ENCODE results near the gene COMMD9.

Gene COMMD9

DNA sequence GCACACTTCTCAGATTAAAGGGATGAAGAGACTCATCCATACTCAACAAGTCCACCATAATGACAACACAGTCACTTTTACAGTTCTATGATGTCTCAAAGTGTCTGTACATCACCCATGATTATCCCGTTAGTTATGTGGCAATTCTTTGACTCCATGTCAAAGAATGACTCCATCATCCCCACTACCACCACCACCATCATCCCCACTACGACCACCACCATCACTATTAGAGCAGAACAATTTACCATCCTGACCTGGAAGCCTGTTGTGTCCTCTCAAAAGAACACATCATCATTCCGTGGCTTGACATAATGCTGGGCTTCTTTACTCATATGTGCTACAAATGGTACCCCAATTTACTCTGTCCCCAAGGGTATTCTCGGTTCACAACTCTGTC lies 20.6 kb upstream of the COMMD9 start:
- no peaks in the 10 kb centered on the region for H3K36me3 ChIP-seq (replicated peaks; ENCODE audit: insufficient read depth, low read length)
- H3K27me3 ChIP-seq (replicated peaks; ENCODE audit: insufficient read depth, low read length): no peaks in the 10 kb centered on the region
- TF ChIP-seq, protein P1, sequence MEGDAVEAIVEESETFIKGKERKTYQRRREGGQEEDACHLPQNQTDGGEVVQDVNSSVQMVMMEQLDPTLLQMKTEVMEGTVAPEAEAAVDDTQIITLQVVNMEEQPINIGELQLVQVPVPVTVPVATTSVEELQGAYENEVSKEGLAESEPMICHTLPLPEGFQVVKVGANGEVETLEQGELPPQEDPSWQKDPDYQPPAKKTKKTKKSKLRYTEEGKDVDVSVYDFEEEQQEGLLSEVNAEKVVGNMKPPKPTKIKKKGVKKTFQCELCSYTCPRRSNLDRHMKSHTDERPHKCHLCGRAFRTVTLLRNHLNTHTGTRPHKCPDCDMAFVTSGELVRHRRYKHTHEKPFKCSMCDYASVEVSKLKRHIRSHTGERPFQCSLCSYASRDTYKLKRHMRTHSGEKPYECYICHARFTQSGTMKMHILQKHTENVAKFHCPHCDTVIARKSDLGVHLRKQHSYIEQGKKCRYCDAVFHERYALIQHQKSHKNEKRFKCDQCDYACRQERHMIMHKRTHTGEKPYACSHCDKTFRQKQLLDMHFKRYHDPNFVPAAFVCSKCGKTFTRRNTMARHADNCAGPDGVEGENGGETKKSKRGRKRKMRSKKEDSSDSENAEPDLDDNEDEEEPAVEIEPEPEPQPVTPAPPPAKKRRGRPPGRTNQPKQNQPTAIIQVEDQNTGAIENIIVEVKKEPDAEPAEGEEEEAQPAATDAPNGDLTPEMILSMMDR (IDR thresholded peaks at IDR 0.05; ENCODE audit: low read length): no peak
- no peak for TF ChIP-seq EZH2phosphoT487 (IDR thresholded peaks at IDR 0.05; ENCODE audit: low read length)
- no peak for TF ChIP-seq EZH2 (optimal IDR thresholded peaks at IDR 0.05; ENCODE audit: low read depth, low read length)
- no peak for DNase-seq
- no peaks in the 10 kb centered on the region for H3K79me2 ChIP-seq (ENCODE audit: low read length)
- no peaks in the 10 kb centered on the region for H3K9me2 ChIP-seq (replicated peaks; ENCODE audit: insufficient read depth, low read length)
- H3K4me2 ChIP-seq (ENCODE audit: low read depth, low read length): no peak overlapping the region
- H3K4me3 ChIP-seq (ENCODE audit: low read length): no peak overlapping the region
- no peaks in the 10 kb centered on the region for H4K20me1 ChIP-seq (ENCODE audit: insufficient read depth, low read length)
- H2AFZ ChIP-seq (ENCODE audit: low read length): no peak overlapping the region
- no peaks in the 10 kb centered on the region for H3F3A ChIP-seq (ENCODE audit: insufficient read depth, low read length)
- H3K9ac ChIP-seq (ENCODE audit: low read length): no peak overlapping the region
- H3K4me1 ChIP-seq (ENCODE audit: low read length): no peaks in the 10 kb centered on the region
- H3K27ac ChIP-seq (ENCODE audit: low read length): no peak overlapping the region
- H3K9me3 ChIP-seq (replicated peaks; ENCODE audit: insufficient read depth, low read length): no peaks in the 10 kb centered on the region

DNA sequence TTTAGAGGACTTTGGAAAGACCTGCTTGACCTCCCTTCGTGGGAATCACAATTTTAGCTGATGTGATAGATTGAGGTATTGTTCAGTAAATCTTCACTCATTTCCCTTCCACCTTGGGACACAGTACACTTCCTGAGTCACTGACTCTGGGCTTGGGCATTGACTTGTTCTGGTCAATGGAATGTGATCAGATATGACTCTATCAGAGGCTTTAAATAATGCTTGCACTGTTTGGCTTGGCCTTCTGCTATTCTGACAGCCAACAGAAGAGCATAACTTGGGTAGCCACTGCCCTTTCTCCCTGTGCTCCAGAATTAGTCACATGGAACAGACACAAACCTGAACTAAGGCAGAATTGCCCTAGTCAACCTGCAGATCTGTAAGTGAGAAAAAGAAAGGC lies 19.4 kb upstream of the COMMD9 start:
- Histone ChIP-seq H2AFZ (ENCODE audit: low read length) (no peak overlapping the region), H3F3A (ENCODE audit: insufficient read depth, low read length) (no peaks in the 10 kb centered on the region), H3K9me3 (replicated peaks; ENCODE audit: insufficient read depth, low read length) (no peaks in the 10 kb centered on the region), H3K4me1 (ENCODE audit: low read length) (no peaks in the 10 kb centered on the region), H3K9me2 (replicated peaks; ENCODE audit: insufficient read depth, low read length) (no peaks in the 10 kb centered on the region), H3K79me2 (ENCODE audit: low read length) (no peaks in the 10 kb centered on the region), H4K20me1 (ENCODE audit: insufficient read depth, low read length) (no peaks in the 10 kb centered on the region), H3K27ac (ENCODE audit: low read length) (no peak overlapping the region), H3K27me3 (replicated peaks; ENCODE audit: insufficient read depth, low read length) (no peaks in the 10 kb centered on the region), H3K4me2 (ENCODE audit: low read depth, low read length) (no peak overlapping the region), H3K4me3 (ENCODE audit: low read length) (no peak overlapping the region), H3K9ac (ENCODE audit: low read length) (no peak overlapping the region), H3K36me3 (replicated peaks; ENCODE audit: insufficient read depth, low read length) (no peaks in the 10 kb centered on the region)
- DNase-seq: no peak
- no peak for TF ChIP-seq EZH2phosphoT487 (IDR thresholded peaks at IDR 0.05; ENCODE audit: low read length)
- TF ChIP-seq, protein P1 (IDR thresholded peaks at IDR 0.05; ENCODE audit: low read length): no peak
- no peak for TF ChIP-seq EZH2 (optimal IDR thresholded peaks at IDR 0.05; ENCODE audit: low read depth, low read length)

DNA sequence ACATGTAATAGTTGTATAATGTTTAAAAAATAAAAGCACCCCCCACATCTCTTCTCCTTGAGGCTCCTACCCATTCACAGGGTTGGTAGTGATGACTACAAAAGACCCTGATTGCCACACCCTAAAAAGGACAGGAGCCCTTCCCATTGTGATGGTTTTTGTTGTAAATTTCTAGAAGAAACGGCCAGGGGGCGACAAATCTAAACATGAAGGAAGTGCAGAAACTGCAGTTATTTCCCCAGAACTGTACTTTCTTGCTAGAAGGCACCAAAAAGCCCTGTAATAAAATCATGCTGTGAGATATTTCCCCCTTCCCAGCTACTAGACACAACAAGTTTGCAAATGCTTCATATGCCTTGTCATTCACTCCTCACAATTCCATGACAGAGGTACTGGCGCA lies 17.7 kb upstream of the COMMD9 start:
- Histone ChIP-seq H3K4me2 (ENCODE audit: low read depth, low read length) (no peak overlapping the region), H3K4me1 (ENCODE audit: low read length) (no peaks in the 10 kb centered on the region), H3K4me3 (ENCODE audit: low read length) (no peak overlapping the region), H3K27ac (ENCODE audit: low read length) (no peak overlapping the region), H3K9me3 (replicated peaks; ENCODE audit: insufficient read depth, low read length) (no peaks in the 10 kb centered on the region), H2AFZ (ENCODE audit: low read length) (no peak overlapping the region), H3K79me2 (ENCODE audit: low read length) (no peaks in the 10 kb centered on the region), H3K9ac (ENCODE audit: low read length) (no peak overlapping the region), H3K36me3 (replicated peaks; ENCODE audit: insufficient read depth, low read length) (no peaks in the 10 kb centered on the region), H3K9me2 (replicated peaks; ENCODE audit: insufficient read depth, low read length) (no peaks in the 10 kb centered on the region), H4K20me1 (ENCODE audit: insufficient read depth, low read length) (no peaks in the 10 kb centered on the region), H3F3A (ENCODE audit: insufficient read depth, low read length) (no peaks in the 10 kb centered on the region), H3K27me3 (replicated peaks; ENCODE audit: insufficient read depth, low read length) (no peaks in the 10 kb centered on the region)
- TF ChIP-seq, protein P1 (IDR thresholded peaks at IDR 0.05; ENCODE audit: low read length): peak; percentile 60
- TF ChIP-seq EZH2 (optimal IDR thresholded peaks at IDR 0.05; ENCODE audit: low read depth, low read length): no peak
- DNase-seq: peak; percentile 49

All from MM.1S (cell line).